8988T (cell line): Measurements from ENCODE around the gene ZNRF3.
"Not testable (repeated sequence)": the region's sequence is repeated elsewhere in the genome, so short reads cannot be mapped to it uniquely, and the experiment has no call there.

Experiments
- DNase-seq: peaks from one replicate; pipeline ENCODE4 v3.0.0; 2011

Gene ZNRF3

DNA sequence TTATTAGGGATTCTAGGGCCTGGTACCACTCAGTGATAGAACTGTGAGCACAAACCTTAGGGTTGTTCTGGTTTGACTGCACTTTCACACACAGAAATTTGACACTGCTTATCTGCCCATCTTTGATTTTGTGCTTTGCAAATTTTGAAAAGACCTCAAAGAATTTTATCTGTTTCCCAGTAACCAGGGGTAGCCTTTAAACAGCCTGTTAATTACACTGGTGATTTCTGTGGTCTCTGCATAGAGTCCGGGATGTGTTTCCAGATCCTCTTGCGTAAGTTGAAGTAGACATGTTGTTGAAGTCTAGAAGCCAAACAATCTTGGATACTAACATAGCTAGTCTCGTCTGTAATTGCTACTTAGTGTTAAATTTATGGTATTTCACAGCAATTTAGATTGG, 103.0 kb downstream of the ZNRF3 start:
- DNase-seq, result no peak

DNA sequence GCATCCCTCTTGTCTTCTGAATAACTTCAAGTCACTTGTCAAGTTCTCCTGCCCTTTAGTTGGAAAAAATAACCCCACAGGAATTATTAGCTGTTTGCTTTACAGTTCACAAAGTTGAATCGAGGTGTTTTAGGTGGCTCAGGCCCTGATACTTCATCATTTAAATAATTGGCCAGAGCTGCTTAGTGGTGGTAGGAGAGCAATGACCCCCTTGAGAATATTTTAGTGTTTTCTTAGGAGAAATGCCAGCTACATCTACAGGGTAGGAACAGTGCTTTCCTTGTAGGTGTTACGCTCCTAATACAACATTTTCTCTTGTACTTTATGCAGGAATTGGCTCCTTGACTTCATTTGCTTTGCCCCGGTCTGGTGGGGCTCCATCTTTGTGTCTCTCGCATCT, 105.1 kb downstream of the ZNRF3 start:
- no peak for DNase-seq

DNA sequence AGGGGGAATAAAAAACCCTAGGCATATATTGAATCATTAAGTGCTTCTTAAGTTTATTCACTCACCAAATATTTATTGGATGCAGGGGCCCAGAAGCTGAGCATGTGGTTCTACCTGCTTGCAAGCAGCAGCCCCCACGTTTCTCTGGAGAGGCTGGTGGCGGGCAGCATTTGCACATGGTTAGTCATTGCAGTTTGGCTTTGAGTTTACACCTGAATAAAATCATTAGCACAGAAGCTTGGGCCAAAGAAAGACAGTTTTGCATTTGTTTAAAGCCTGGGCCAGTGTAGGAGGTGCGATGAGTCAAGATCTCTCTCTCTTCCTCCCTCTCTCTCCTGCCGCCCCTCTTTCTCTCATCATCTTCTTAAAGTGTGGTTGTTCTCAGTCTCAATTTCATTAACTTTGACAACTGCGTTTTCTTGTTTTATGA, 105.7 kb downstream of the ZNRF3 start:
- DNase-seq, result no peak

DNA sequence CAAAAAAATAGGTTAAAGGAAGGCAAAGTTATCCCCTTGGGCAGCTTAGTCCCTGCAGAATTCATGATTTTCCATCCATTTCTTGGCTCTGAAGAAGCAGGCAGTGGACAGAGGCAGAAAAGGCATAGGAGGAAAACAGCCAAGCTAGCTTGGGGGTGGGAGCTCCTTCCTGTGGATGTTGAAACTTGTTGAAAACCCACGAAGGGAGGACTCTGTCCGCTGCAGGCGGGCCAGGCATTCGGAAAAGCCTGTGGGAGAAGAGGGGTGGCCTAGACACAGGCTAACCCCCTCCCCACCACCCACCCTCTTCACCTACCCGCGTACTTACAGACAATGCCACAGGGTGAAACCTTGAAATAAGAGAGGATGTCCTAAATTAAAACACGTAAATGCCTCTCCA, 106.1 kb downstream of the ZNRF3 start:
- DNase-seq, result no peak

DNA sequence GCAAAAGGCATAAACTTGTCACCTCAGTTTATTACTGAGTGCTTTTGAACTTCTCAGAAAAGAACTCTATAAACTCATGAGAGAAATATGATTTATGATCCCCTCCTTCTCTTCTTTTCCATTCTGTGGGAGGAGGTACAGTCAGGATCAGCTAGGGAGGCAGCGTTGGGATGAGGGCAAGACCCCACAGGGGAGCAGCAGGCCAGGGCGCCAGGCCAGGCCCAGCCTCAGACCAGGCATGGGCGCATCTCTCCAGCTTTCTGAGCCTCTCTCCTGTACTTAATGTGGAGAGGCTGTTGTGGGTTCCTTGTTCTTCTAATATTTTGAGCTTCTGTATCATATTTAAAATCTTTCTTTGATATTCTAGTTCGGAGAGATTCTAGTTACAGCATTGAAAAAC, 106.5 kb downstream of the ZNRF3 start:
- DNase-seq, result no peak

DNA sequence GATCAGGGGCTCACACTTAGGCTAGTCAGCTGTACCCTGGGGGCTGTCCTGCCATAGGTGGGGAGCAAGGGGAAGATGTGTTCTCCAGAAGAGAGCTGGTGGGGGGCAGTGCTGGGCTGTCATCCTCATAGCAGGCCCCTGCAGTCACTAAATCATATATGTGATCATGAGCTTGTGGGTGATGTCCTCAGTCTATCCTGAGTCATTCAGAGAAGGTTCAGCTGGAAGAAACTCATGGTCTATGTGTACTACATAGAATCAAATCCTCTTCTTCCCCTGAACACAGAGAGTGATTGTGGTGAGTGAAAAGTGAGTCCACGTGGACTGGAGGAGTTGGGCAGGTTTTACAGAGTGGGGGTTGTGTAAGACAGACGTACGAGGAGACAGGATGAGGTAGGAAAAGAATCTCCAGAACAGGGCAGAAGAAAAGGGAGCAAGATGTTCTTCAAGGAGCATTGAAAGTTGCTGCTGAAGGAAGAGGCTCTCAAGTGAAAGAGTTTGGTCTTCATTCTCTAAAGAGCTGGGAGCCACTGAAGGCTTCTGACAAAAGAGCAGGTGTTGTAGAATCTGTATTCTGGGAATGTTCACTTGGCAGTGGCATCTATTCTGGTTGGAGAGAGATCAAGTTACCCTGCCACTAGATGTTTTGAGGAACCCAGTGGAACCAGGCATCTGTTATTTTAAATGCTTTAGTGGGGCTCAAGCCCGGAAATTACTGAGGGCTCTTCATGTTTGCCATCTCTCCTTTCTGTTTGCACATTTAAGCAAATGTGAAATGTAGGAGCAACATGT, 109.4 kb downstream of the ZNRF3 start:
- DNase-seq, result no peak

DNA sequence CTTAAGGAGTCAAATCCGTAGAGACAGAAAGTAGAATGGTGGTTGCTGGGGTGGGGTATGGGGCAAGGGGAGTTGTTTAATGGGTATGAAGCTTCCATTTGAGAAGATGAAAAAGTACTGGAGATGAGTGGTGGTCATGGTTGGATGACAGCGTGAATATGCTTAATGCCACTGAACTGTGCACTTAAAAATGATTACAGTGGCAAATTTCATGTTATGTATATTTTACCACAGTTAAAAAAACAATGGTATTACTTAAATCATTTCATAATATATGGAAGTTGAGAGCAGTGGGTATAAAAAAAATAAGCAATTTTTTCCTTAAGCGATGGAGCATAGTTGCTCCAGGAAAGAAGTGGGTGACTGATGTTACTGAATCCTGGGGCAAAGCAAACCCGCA, 111.2 kb downstream of the ZNRF3 start:
- no peak for DNase-seq

DNA sequence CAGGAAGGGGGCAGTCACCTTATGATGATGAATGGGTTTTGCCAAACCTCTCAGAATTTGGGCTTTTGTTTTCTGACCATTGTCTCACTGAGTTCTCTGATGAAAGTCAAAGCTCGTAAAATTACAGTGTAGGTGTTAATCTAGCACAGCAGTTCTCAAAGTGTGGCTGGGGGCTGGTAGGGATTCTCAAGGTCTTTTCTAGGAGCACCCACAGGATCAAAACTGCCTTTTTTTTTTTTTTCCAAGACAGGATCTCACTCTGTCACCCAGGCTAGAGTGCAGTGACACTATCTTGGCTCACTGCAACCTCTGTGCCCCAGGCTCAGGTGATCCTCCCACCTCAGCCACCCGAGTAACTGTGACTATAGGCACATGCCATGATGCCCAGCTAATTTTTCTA, 112.2 kb downstream of the ZNRF3 start:
- DNase-seq, result no peak

DNA sequence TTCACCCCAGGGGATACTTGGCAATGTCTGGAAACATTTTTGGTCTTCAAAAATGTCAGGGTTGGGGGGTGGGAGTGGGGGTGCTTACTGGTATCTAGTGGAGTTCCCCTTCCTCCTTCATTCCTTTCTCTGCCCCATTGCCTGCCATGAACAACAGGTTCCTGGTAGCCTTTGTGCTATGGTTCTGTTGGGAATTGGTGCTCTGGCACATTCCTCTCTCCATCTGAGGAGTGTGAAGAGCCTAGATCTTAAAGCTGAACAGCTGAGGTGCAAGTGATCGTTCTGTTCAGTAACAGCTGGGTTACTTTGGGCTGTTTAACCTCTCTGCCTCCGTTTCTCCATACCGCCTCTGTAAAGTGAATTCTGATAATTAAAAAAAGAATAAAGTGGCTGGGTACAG, 114.0 kb downstream of the ZNRF3 start:
- DNase-seq, result no peak

DNA sequence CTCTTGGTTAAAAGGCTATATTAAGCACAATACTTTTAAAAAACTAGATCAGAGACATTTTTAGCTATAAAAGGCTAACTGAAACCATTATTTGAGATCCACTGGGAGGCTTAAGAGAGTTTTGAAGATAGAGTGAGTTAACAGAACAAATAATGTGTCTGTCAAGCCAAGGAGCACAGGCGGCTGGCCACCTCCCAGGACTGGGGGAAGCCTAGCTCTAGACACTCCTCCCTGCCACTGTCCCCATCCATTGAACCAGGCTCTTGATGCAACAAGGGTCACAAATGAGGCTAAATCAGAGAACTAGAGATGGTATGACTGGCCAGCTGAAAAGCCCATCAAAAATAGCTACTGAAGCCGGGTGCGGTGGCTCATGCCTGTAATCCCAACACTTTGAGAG, 115.3 kb downstream of the ZNRF3 start:
- DNase-seq, result no peak

DNA sequence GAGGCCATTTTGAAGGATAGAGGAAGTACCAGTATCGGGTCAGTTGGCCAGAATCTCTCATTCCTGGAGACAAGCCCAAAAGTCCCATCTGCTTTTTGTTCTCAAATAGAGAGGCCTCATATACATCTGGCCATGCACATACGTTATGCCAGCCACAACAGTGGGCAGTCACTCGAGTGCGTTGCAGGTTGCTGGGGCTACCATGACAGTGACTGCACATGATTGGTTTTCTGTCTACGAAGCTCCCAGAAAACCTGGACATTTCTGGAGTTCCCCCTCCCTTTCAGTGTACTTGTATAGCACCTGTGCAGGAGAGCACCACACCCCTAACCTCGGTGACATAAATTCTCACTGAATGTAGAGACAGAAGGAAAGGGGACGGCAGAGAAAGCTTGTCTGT, 116.1 kb downstream of the ZNRF3 start:
- DNase-seq, result no peak

DNA sequence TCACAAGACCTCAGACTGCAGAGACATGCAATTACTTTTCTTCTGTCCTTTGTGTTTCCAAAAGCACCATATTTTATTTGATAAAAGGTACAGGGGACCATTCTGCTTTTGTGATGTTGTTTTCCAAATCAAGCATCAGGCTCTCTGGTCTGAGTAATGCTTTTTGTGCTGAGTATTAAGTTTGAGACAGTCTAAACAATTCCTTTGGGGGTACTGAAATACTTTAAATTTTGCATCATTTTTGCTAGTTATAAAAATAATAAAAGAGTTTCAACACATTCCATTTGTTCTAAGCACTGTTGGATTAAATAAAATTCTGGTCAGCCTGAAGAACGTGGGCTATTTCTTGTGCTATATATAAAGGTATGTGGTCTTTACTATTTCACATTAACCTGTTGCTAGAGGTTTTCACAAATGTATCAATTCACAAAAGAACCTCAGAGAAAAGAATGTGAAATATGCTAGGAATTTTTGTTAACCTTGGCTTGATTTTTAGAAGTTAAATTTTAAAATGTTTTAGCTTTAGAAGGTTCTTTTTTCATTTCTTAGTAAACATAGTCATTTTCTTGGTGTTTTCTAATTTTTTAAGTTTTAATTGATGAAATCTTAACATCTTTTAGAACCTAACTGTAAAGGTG, 116.7 kb downstream of the ZNRF3 start:
- no peak for DNase-seq

DNA sequence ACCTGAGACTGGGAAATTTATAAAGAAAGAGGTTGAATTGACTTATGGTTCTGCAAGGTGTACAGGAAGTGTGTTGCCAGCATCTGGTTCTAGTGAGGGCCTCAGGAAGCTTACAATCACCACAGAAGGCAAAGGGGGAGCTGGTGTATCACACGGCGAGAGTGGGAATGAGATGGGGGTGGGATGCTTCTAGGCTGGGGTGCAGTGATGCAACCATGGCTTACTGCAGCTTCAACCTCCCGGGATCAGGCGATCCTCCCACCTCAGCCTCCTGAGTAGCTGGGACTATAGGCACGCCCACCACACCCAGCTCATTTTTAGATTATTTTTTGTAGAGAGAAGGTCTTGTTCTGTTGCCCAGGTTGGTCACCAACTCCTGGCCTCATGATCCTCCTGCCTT, 117.3 kb downstream of the ZNRF3 start:
- DNase-seq, result no peak

DNA sequence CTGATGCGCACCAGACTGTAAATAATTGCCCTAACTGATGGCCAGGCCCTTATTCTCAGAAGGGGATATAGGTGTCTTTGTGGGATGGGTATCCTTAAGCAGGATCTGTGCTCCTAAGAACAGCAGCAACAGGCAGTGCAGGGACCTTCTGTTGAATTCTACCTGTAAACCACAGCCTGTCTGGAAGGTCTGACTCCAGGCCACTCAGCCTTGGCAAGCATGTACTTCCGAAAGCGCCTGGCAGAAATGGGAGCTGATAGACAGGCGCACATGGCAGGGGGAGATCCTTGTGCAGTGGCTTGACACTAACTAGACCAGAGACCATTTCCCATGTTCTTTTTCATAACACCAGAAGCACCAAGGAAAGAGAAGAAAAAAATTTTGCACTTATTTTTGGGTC, 119.2 kb downstream of the ZNRF3 start:
- DNase-seq, result no peak

DNA sequence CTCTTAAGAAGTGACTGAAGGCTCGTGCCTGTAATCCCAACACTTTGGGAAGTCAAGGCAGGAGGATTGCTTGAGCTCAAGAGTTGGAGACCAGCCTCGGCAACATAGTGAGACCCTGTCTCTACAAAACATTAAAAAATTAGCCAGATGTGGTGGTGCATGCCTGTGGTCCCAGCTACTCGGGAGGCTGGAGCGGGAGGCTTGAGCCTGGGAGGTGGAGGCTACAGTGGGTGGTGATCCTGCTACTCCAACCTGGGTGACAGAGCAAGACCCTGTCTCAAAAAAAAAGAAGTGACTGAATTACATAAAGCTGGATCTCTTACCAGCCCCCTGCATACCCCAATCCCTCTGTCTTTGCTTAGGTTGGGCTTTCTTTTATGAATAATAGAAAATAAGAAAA, 120.2 kb downstream of the ZNRF3 start:
- no peak for DNase-seq

DNA sequence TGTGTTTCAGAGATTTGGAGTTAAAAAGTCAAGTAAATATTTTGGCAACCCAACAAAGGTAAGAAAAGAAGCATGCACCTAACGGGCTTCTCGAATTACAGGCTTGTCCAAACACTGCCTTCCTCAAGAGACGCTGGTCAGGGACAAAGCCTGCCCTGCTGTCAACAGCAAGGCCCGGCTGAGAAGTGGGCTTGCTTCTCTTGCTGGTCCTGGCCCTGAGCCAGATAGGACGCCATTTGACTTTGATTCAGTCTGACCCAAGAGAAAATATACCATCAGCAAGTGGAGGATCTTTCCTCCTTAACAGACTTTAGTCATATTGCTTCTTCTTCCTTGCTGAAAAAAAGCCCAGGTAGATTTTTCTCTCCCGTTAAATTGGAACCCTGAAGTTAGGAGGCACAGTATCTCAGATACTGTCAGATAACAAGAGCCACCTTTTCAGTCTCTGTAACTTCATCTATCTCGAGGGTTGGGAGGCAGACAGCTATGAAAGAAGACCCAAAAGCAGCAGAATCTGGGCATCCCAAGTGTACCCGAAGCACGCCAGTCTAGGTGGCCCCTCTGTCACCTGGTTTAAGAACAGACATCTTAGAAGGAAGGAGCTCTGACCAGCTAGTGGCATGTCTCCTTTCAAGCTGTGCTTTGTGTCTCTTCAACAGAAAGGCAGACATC, 120.7 kb downstream of the ZNRF3 start:
- no peak for DNase-seq

DNA sequence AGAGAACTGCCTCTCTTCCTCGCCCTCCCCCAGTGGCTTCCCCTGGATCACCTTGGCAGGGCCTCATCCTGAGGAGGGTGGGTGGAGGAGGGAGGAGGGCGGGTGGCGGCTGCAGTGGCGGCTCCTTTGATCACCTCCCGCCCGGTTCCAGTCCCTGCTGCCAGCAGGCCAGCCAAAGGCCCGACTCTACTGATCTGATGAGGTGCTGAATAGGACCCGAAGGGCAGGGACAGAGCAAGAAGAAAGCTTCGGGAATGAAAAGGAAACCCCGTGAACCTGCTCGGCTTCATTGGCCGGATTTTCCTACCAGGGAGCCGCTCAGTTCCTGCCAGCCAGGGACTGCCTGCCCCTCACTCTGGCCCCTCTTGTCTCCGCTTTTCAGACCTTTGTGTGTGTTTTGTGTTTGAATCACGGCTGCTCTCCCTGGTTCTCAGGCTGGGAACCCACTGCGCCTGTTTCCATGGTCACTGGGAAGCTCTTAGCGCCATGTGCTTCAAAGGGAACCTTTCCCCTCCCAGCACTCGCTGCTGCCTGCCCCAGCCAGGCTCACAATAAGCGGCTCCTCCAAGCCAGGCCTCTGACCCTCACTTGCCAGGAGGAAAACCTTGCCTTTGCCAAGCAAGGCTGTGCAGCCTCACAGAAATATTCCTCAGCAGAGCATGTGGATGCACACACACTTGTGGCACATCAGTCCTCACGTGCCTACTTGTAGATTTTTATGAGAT, 121.4 kb downstream of the ZNRF3 start:
- no peak for DNase-seq

DNA sequence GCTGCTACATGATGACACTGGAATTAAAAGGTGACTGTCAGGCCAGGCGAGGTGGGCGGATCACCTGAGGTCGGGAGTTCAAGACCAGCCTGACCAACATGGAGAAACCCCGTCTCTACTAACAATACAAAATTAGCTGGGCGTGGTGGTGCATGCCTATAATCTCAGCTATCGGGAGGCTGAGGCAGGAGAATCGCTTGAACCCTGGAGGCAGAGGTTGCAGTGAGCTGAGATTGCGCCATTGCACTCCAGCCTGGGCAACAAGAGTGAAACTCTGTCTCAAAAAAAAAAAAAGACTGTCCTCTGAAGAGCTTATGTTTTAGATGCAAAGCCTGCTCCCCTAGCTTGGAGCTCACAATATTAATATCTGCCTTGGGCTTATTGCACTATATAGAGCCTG, 122.4 kb downstream of the ZNRF3 start:
- not testable (repeated sequence) for DNase-seq

DNA sequence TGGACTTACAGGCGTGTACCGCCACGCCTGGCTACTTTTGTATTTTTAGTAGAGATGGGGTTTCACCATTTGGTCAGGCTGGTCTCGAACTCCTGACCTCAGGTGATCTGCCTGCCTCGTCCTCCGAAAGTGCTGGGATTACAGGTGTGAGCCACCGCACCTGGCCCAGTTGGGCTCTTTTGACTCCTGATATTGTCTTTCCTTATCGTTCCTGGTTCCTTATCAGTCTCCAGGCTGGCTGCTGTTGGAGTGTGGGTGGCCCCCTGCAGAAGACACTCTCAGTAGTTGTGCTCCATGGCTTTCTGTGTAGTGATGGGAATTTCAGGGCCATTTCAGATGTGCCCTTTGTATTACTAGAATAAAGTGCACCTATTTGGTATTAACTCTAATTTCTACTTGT, 123.0 kb downstream of the ZNRF3 start:
- no peak for DNase-seq

DNA sequence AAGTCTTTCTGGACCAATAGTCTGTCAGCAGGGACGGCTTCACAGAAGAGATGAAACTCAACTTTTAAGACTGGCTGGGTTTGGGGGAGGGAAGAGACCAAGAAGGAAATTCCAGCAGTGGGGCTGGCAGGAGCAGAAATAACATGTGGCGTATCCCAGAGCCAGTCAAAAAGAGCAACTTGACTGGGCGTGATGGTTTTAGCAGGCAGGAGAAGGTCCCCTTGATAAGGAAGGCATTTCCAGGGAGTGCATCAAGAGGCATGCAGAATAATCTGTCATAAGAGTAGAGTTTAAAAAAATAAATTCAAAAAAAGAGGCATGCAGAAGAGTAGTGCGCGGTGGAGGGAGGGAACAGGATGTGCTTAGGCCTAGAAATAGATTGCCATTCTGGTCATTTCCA, 125.8 kb downstream of the ZNRF3 start:
- no peak for DNase-seq

DNA sequence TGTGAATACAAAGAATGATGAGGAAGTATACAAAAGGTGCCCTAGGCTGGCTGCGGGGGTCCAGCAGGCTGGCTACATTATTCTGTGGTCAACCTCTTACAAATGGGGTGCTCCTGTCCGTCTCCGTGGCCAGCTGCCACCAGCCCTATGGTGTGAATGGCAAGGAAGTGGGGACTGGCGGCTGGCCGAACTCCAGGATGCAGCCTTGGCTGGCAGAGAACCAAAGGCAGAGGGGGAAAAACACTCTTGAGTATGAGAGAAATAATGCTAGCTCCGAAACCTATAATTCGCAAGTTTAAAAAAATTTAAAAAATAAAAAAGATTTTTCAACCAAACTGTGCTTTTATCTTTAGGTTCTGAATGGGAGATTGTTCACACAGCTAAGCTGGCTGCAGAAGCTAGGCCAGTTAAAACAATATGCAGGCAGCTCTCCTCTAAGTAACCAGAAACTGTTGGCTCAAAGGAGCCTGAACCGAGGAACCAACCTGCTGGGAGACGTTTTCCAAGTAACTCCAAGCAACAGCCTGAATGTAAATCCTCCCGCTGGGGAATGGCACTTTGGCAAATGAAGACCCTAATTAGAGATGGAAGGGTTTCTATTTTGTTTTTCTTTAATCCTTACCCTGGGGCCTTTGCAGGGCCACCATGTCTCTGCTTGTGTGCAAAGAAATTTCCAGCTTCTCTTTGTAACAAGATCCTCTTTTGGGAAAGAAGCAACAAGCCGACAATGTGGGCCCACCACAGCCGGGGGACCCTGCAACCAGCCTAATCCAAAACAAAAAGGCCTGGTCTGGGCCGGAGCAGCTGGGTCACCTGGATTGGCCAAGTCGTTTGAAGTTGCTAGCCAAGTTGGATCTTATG, 128.1 kb downstream of the ZNRF3 start:
- DNase-seq, result no peak

DNA sequence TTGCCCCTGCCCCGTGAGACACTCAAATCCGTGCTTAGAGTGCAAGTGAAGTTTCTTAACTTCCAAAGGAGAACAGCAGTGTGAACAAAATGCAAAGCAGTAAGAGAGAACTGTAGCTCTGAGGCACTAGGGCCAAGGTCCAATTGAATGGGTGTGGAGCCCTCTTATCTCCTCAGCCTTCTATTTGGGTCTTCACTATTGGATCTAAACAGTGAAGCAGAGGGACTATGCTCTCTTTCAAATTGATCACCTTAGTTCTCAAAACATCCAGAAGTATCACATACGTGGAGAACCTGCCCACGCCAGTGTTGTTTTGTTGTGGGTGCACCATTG, 128.7 kb downstream of the ZNRF3 start:
- no peak for DNase-seq

DNA sequence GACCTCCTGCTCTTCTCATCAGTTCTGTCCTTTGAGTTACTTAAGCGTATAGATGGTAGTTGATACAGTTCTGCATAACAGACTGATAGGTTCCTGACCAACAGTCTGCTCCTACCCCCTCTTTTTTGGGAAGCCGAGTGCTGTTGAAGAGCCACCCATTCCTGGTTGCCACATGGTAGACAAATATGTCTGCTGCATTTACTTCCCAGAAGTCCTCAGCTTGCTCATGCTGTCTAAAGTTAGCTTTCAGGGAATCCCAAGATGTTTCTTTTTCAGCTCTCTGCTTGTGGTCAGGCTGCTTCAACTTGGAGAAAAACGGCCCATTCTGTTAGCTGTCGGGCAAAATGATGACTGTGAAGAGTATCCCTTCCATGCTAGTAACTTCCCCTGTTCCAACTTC, 129.6 kb downstream of the ZNRF3 start:
- no peak for DNase-seq
